Suprapubic skin (tissue), 4 donors: ENCODE data around the gene CYFIP1. TPM values are rescaled to one million over a fixed set of nuclear protein-coding genes. Genes with fewer than 3 reads are reported as not detected.

Source experiments
- DNase-seq, 2 donors: peaks; one replicate each; pipeline ENCODE4 v3.0.0-alpha.2; 2019; ENCODE audit warnings: low spot score in 2 of 2
- H3K27ac ChIP-seq: fragments of 200-600 bp; sonication (generic); one replicate; pipeline ENCODE4 v1.5.1; 2019
- H3K27me3 ChIP-seq: fragments of 200-600 bp; sonication (generic); one replicate; pipeline ENCODE4 v1.5.1; 2019
- H3K36me3 ChIP-seq: fragments of 200-600 bp; sonication (generic); one replicate; pipeline ENCODE4 v1.5.1; 2019
- H3K4me1 ChIP-seq: fragments of 200-600 bp; sonication (generic); one replicate; pipeline ENCODE4 v1.5.1; 2019
- H3K4me3 ChIP-seq: fragments of 200-600 bp; sonication (generic); one replicate; pipeline ENCODE4 v1.5.1; 2019; ENCODE audit warnings: mild to moderate bottlenecking
- H3K9me3 ChIP-seq: fragments of 200-600 bp; sonication (generic); one replicate; pipeline ENCODE4 v1.5.1; 2019
- EP300 ChIP-seq: sonication (generic); formaldehyde crosslinking; IDR thresholded peaks from one replicate; pipeline ENCODE4 v1.6.1; 2017; ENCODE audit warnings: antibody characterized with exemption
- POLR2A ChIP-seq, 2 donors: fragments of 450-650 bp; IDR thresholded peaks; one replicate each; pipeline ENCODE4 v1.6.1; 2017; ENCODE audit warnings: antibody characterized with exemption in 2 of 2, mild to moderate bottlenecking in 2 of 2, moderate library complexity in 2 of 2
- POLR2AphosphoS5 ChIP-seq, 3 donors: sonication (generic); formaldehyde crosslinking; IDR thresholded peaks; one replicate each; pipeline ENCODE4 v1.6.1; 2017; ENCODE audit warnings: antibody characterized with exemption in 3 of 3
- WGBS: methylation state at CpG from one replicate; pipeline ENCODE4 v1.1.5; 2018; 5-methylcytosine and 5-hydroxymethylcytosine counted together
- total RNA-seq, 4 donors: library from RNA; depleted of rRNA; stranded (reverse); fragments of >200 nt; gene quantifications; one replicate each; pipeline ENCODE4 v1.1.0, GENCODE V29; 2016
- TF ChIP-seq, protein P1 (sequence below), 2 donors: fragments of 200-600 bp in 1 of 2; fragments of 450-650 bp in 1 of 2; sonication (generic) in 1 of 2; IDR thresholded peaks; one replicate each; pipeline ENCODE4 v1.5.1; 2016 to 2019; ENCODE audit warnings: antibody characterized with exemption in 2 of 2, mild to moderate bottlenecking in 1 of 2, moderate library complexity in 1 of 2

CYFIP1 gene
- total RNA-seq, 4 donors from 2014 or later, result 77.5 to 106 (median 99.4) TPM

DNA sequence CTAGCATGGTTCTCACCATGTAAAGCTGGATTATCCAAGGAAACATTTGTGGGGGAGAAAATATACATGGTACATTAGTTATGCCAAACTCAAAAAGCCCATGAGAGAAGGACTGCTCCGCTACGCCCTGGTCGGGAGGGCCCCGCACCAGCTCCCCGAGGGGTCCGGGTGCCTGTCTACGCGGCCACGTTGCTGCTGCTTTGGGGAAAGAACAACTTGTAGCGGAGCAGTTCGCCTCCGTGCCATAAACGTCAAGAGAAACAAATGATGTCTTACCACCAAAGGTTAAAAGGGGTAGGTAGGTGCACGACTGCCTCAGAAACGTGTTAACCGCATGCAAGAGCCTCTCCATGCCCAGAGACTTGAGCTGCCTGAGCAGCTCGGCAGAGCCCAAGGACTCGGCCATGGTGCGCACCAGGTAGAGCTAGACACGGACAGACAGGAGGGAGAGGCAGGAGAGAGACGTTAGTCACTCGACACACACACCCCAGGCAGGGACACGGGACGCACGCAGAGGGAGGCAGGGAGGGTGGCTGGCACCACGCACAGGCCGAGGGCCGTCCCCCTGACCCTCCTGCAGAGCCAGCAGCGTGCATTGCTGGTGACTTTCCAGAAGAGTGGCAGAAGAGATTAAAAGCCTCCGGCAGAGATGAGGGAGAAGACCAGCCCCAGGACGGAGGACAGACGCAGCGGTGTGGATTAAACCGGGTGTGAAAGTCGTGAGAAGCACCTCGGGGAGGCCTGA lies 63.4 kb downstream of the CYFIP1 start:
- H3K36me3 ChIP-seq, result peaks cover 71% of the 10 kb centered on the region
- no peak overlapping the region for H3K27ac ChIP-seq
- H3K4me1 ChIP-seq, result no peaks in the 10 kb centered on the region
- WGBS, result 94% methylated on average over 36 of the region's 36 CpGs
- H3K4me3 ChIP-seq, result no peak overlapping the region
- no peaks in the 10 kb centered on the region for H3K9me3 ChIP-seq
- TF ChIP-seq POLR2A (IDR thresholded peaks at IDR 0.05) (no peak), POLR2AphosphoS5 (IDR thresholded peaks at IDR 0.05) (no peak), EP300 (no peak)
- TF ChIP-seq, protein P1, sequence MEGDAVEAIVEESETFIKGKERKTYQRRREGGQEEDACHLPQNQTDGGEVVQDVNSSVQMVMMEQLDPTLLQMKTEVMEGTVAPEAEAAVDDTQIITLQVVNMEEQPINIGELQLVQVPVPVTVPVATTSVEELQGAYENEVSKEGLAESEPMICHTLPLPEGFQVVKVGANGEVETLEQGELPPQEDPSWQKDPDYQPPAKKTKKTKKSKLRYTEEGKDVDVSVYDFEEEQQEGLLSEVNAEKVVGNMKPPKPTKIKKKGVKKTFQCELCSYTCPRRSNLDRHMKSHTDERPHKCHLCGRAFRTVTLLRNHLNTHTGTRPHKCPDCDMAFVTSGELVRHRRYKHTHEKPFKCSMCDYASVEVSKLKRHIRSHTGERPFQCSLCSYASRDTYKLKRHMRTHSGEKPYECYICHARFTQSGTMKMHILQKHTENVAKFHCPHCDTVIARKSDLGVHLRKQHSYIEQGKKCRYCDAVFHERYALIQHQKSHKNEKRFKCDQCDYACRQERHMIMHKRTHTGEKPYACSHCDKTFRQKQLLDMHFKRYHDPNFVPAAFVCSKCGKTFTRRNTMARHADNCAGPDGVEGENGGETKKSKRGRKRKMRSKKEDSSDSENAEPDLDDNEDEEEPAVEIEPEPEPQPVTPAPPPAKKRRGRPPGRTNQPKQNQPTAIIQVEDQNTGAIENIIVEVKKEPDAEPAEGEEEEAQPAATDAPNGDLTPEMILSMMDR (IDR thresholded peaks at IDR 0.05), result no peak
- DNase-seq, result no peak
- H3K27me3 ChIP-seq, result no peaks in the 10 kb centered on the region

DNA sequence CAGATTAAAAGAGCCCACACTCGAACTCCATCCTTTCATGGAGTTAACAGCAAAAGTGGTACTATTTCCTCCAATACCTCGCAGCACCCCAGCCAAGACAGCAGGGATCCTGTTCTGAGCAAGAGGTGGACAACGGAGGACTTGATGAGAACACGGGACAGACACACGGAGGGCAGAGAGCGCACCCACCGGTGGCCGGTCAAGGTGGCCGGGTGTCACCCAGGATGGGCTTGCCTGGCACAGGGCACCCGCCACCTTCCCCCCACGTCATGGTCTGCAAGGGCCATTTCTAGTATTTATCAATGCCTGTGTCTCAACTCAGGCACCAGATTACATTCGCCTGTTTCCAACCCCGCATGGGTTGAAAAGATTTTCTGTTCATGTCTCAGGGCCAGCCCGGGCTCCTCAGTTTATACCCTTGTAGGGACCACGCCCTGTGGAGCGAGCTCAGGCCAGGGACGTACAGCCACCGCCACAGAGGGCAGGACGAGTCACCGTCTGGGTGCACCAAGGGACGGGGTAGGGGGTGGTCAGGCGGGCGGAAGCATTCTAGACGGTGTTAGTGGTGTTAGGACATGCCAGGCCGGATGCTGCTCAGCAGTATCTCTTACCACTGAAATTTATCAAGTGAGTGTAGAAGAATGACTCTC lies 64.2 kb downstream of the CYFIP1 start:
- no peak for DNase-seq
- Histone ChIP-seq H3K27ac (no peak overlapping the region), H3K4me1 (no peaks in the 10 kb centered on the region), H3K9me3 (no peaks in the 10 kb centered on the region), H3K27me3 (no peaks in the 10 kb centered on the region), H3K4me3 (no peak overlapping the region), H3K36me3 (peaks cover 79% of the 10 kb centered on the region)
- TF ChIP-seq EP300 (no peak), POLR2A (IDR thresholded peaks at IDR 0.05) (no peak), POLR2AphosphoS5 (IDR thresholded peaks at IDR 0.05) (no peak)
- TF ChIP-seq, protein P1 (IDR thresholded peaks at IDR 0.05), result no peak
- 94% methylated on average over 23 of the region's 25 CpGs for WGBS

DNA sequence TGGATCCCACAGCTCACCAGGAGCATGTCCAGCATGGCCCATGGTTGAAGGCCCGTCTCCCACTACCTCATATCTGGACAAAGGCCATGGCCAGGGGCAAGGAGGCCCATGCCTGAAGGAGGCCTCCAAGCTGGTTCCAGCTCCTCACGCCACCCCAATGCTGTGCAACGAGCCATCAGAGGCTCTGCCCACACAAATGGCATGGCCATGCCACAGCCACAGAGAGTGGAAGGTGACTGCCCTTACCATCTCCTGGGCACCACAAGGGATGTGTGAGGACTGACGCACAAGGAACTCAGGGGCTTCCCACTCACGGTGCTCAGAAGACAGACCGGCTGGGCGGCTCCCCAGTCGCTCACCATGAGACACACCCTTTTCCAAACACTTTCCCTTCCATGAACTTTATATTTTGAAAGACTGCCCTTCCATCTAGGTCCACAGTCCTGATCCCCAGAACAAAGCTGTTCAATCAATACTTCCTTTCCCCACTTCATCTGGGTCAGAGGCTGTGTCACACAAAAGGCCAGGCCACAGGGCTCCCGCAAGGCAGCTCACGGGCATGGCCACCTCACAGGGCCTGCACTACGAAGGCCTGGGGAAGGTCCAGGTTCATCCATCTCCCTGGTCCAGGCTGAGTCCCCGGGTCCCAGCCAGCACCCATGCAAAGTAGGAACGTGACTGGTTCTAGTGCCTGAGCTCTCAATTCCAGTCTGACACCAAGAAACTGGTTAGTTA lies 66.4 kb downstream of the CYFIP1 start:
- Histone ChIP-seq H3K27me3 (no peaks in the 10 kb centered on the region), H3K27ac (no peak overlapping the region), H3K36me3 (peaks cover 95% of the 10 kb centered on the region), H3K4me1 (no peaks in the 10 kb centered on the region), H3K9me3 (no peaks in the 10 kb centered on the region), H3K4me3 (no peak overlapping the region)
- no peak for DNase-seq
- WGBS, result 93% methylated on average over 13 of the region's 13 CpGs
- TF ChIP-seq, protein P1 (IDR thresholded peaks at IDR 0.05), result no peak
- TF ChIP-seq POLR2A (IDR thresholded peaks at IDR 0.05) (no peak), POLR2AphosphoS5 (IDR thresholded peaks at IDR 0.05) (no peak), EP300 (no peak)

DNA sequence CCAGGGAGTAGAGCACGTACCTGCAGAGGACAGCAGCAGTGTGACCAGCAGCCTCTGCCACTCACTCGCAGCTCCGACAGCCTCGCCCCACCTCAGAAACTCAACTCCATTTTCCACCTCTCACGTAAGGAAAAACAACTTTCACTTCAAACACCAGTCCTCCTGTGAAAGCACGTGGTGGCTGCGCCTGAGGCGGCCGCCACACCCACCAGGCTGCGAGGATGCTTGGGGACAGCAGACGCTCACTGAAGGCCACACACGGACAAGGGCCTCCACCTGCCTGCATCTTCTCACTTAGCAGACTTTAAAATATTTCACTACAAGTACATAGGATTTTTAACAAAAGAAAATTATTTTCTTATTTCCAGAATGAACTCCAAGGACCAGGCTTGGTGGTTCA lies 67.9 kb downstream of the CYFIP1 start:
- no peaks in the 10 kb centered on the region for H3K4me1 ChIP-seq
- no peak overlapping the region for H3K4me3 ChIP-seq
- WGBS, result 90% methylated on average over 12 of the region's 12 CpGs
- no peaks in the 10 kb centered on the region for H3K9me3 ChIP-seq
- H3K27ac ChIP-seq, result no peak overlapping the region
- TF ChIP-seq POLR2A (IDR thresholded peaks at IDR 0.05), result no peak
- TF ChIP-seq, protein P1 (IDR thresholded peaks at IDR 0.05), result no peak
- TF ChIP-seq EP300, result no peak
- no peaks in the 10 kb centered on the region for H3K27me3 ChIP-seq
- peaks cover 95% of the 10 kb centered on the region for H3K36me3 ChIP-seq
- DNase-seq, result no peak

DNA sequence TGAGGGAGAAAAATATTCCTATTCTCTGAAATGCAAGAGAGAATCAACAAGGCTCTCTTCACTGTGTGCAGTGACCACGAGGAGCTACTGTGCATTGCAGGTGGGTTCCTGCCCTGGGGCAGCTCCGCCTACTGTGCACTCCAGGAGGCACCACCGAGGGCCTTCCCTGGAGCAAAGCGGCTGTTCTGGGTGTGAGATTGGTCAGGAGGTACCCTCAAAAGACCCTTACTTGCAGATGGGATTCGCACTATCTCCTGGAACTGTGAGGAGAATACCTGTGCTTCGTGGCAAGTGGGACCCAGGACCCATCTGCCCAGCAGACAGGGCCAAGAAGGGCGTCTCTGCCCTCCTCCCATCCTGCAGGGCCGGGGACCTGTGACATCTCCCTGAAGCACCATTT lies 68.9 kb downstream of the CYFIP1 start:
- TF ChIP-seq POLR2AphosphoS5 (IDR thresholded peaks at IDR 0.05) (no peak), EP300 (no peak), POLR2A (IDR thresholded peaks at IDR 0.05) (no peak)
- TF ChIP-seq, protein P1 (IDR thresholded peaks at IDR 0.05), result no peak
- H3K4me1 ChIP-seq, result no peaks in the 10 kb centered on the region
- no peak overlapping the region for H3K4me3 ChIP-seq
- H3K27ac ChIP-seq, result no peak overlapping the region
- peaks cover 93% of the 10 kb centered on the region for H3K36me3 ChIP-seq
- DNase-seq, result no peak
- no peaks in the 10 kb centered on the region for H3K27me3 ChIP-seq
- no peaks in the 10 kb centered on the region for H3K9me3 ChIP-seq
- 90% methylated on average over 7 of the region's 8 CpGs for WGBS
